ENCODE results near the gene FAM221A. TPM values are rescaled to one million over a fixed set of nuclear protein-coding genes. Genes with fewer than 3 reads are reported as not detected.

FAM221A gene
- polyA plus RNA-seq, 1 experiment: 3.5 TPM

DNA sequence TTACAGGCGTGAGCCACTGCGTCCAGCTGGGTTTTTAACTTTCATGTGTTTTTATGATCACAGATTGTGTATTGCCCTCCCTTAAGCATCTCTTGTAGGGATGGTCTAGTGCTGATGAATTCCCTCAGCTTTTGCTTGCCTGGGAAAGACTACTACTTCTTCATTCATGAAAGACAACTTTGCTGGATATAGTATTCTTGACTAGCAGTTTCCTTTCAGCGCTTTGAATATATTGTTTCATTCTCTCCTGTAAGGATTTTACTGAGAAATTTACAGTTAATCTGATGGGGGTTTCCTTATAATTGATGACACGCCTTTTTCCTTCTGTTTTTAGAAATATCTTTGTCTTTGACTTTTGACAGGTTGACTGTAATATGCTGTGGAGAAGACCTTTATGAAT is 63.2 kb downstream of the FAM221A start:
- ChIA-PET CTCF (no interaction called here), POLR2A (no interaction called here)
- Histone ChIP-seq H3K27me3 (ENCODE audit: control insufficient read depth, insufficient read depth, low read length) (peaks cover 4% of the 10 kb centered on the region), H3K9me3 (ENCODE audit: control insufficient read depth, insufficient read depth, low read length) (peaks cover 9% of the 10 kb centered on the region; the same call in 1 of the 2 replicates), H3K27ac (ENCODE audit: low read depth, low read length) (no peak overlapping the region), H3K4me3 (ENCODE audit: low read depth, low read length) (no peak overlapping the region)
- no peak for TF ChIP-seq CTCF (IDR thresholded peaks at IDR 0.05; ENCODE audit: low read depth, low read length)
- no peak for DNase-seq (ENCODE audit: low read depth, low spot score)

- ChIA-PET CTCF (no interaction called here), POLR2A (no interaction called here)
- DNase-seq (ENCODE audit: low read depth, low spot score): no peak
- H3K27ac ChIP-seq (ENCODE audit: low read depth, low read length): no peak overlapping the region
- H3K4me3 ChIP-seq (ENCODE audit: low read depth, low read length): no peak overlapping the region
- peaks cover 9% of the 10 kb centered on the region; the same call in 1 of the 2 replicates for H3K9me3 ChIP-seq (ENCODE audit: control insufficient read depth, insufficient read depth, low read length)
- no peak for TF ChIP-seq CTCF (IDR thresholded peaks at IDR 0.05; ENCODE audit: low read depth, low read length)
- H3K27me3 ChIP-seq (ENCODE audit: control insufficient read depth, insufficient read depth, low read length): peaks cover 6% of the 10 kb centered on the region
Measured at GRCh38 chr7:23746629-23747028, 66.6 kb downstream of the FAM221A start.

- Histone ChIP-seq H3K27me3 (ENCODE audit: control insufficient read depth, insufficient read depth, low read length) (peaks cover 3% of the 10 kb centered on the region), H3K9me3 (ENCODE audit: control insufficient read depth, insufficient read depth, low read length) (no peaks in the 10 kb centered on the region), H3K4me3 (ENCODE audit: low read depth, low read length) (no peak overlapping the region), H3K27ac (ENCODE audit: low read depth, low read length) (no peak overlapping the region)
- no peak for DNase-seq (ENCODE audit: low read depth, low spot score)
- TF ChIP-seq CTCF (IDR thresholded peaks at IDR 0.05; ENCODE audit: low read depth, low read length): no peak
- ChIA-PET CTCF (no interaction called here), POLR2A (no interaction called here)
Measured at GRCh38 chr7:23751852-23752251, 71.9 kb downstream of the FAM221A start.

Small RNA genes lying within 50 kb of the gene (small RNA-seq; reads per million reads assigned to genes)
- not detected for gene AC006026.2 (ENCODE audit: insufficient read length, low read depth)

Other genes with a start within 250 kb of the FAM221A start
- 78.5 and 98.2 TPM in 2 replicates for gene IGF2BP3, start 209.7 kb upstream of the FAM221A start, polyA plus RNA-seq (2011; rRNA removed)
- 64.6 and 78.8 TPM in 2 replicates for gene TRA2A, start 148.2 kb upstream of the FAM221A start, polyA plus RNA-seq (2011; rRNA removed)
- 5.7 and 7.6 TPM in 2 replicates for gene CCDC126, start 82.8 kb upstream of the FAM221A start, polyA plus RNA-seq (2011; rRNA removed)
- 0.04 and 0.09 TPM in 2 replicates for gene STK31, start 30.0 kb downstream of the FAM221A start, polyA plus RNA-seq (2011; rRNA removed)